Fibroblast of lung (primary cell): Measurements from ENCODE around the gene FAM24B. TPM values are rescaled to one million over a fixed set of nuclear protein-coding genes. Genes with fewer than 3 reads are reported as not detected.

Experiments
- DNase-seq, 2 donors: peaks; one replicate each; pipeline versions ENCODE4 v3.0.0 to v3.0.0-alpha.2; 2010; ENCODE audit warnings: low read depth in 2 of 2
- H2AFZ ChIP-seq: 2 replicates; pipeline ENCODE4 v1.5.1; 2012; ENCODE audit warnings: low read length, control low read depth, inconsistent platforms
- H3K27ac ChIP-seq: 2 replicates; pipeline ENCODE4 v1.5.1; 2011; ENCODE audit warnings: low read length, control low read depth; ENCODE audit not compliant: insufficient read depth
- H3K27me3 ChIP-seq: 2 replicates; pipeline ENCODE4 v1.5.1; 2011; ENCODE audit warnings: mild to moderate bottlenecking, low read length; ENCODE audit not compliant: control insufficient read depth, insufficient read depth
- H3K36me3 ChIP-seq: 2 replicates; pipeline ENCODE4 v1.5.1; 2011; ENCODE audit warnings: low read length; ENCODE audit not compliant: control insufficient read depth, insufficient read depth
- H3K4me1 ChIP-seq: 2 replicates; pipeline ENCODE4 v1.5.1; 2011; ENCODE audit warnings: low read length; ENCODE audit not compliant: control insufficient read depth, insufficient read depth; ENCODE audit errors: extremely low read depth
- H3K4me2 ChIP-seq: 2 replicates; pipeline ENCODE4 v1.5.1; 2011; ENCODE audit warnings: low read length, control low read depth; ENCODE audit not compliant: insufficient read depth; ENCODE audit errors: extremely low read depth
- H3K4me3 ChIP-seq, 4 experiments: fragments of 200-600 bp in 1 of 4; sonication (generic) in 1 of 4; replicated peaks in 1 of 4; 2 replicates each; pipeline ENCODE4 v1.5.1; 2011 to 2016; ENCODE audit warnings: low read length in 4 of 4, low read depth in 3 of 4, mild to moderate bottlenecking in 3 of 4, control low read depth in 2 of 4, inconsistent platforms in 1 of 4, mixed read lengths in 1 of 4; ENCODE audit not compliant: insufficient read depth in 1 of 4; ENCODE audit errors: control extremely low read depth in 1 of 4
- H3K79me2 ChIP-seq: 2 replicates; pipeline ENCODE4 v1.5.1; 2012; ENCODE audit warnings: mild to moderate bottlenecking, low read length, inconsistent platforms; ENCODE audit not compliant: control insufficient read depth, insufficient read depth
- H3K9ac ChIP-seq: 2 replicates; pipeline ENCODE4 v1.5.1; 2011; ENCODE audit warnings: mild to moderate bottlenecking, low read length, control low read depth; ENCODE audit not compliant: insufficient read depth
- H3K9me3 ChIP-seq: 2 replicates; pipeline ENCODE4 v1.5.1; 2012; ENCODE audit warnings: low read depth, low read length; ENCODE audit not compliant: control insufficient read depth, insufficient read depth
- H4K20me1 ChIP-seq: 2 replicates; pipeline ENCODE4 v1.5.1; 2011; ENCODE audit warnings: low read length; ENCODE audit not compliant: control insufficient read depth, insufficient read depth; ENCODE audit errors: extremely low read depth
- EZH2 ChIP-seq: IDR thresholded peaks from 2 replicates; pipeline ENCODE4 v1.5.1; 2012; ENCODE audit warnings: low read length, control low read depth, mild to moderate bottlenecking; ENCODE audit errors: missing control alignments
- polyA plus RNA-seq, 2 donors: library from polyadenylated mRNA; depleted of rRNA in 1 of 2; stranded (reverse) in 1 of 2; unstranded in 1 of 2; fragments of >200 nt; gene quantifications; 2 replicates each; pipeline ENCODE4 v1.2.1, GENCODE V29; 2011 to 2012; ENCODE audit warnings: missing spikeins in 1 of 2
- total RNA-seq: library from RNA; depleted of rRNA; stranded (reverse); fragments of >200 nt; gene quantifications from 2 replicates; pipeline ENCODE4 v1.2.1, GENCODE V29; 2014
- TF ChIP-seq, protein P1 (sequence below), 2 donors: IDR thresholded peaks in 1 of 2; conservative IDR thresholded peaks in 1 of 2; 1 replicate in 1 of 2; 2 replicates in 1 of 2; pipeline ENCODE4 v1.5.1; 2011 to 2012; ENCODE audit warnings: low read length in 2 of 2, control low read depth in 1 of 2, inconsistent platforms in 1 of 2, low read depth in 1 of 2, mild to moderate bottlenecking in 1 of 2

The FAM24B gene
- total and polyA plus RNA-seq, 2 donors (not counting 1 experiment from before 2014, with no cell fraction given), result 3.9 to 6.8 TPM

DNA sequence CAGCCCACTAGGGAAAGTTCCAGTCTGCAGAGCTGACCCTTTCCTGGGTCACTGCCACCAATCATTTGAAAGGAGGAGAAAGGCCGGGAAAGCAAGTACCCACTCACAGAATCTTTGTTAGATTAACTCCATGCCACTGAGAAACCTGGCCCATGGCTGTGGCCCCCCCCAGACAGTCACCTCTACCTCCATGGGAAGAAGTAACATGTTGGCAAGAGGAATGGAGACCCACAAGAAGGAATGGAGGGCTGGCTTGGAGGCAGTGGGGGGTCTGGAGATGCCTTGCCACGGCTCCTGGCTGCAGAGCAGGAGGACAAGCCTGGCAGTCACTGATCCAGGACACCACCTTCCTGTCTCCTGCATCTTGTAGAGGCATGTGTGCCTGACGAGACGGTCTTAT, 66.6 kb downstream of the FAM24B start:
- no peaks in the 10 kb centered on the region for H3K27me3 ChIP-seq
- H3K36me3 ChIP-seq, result no peaks in the 10 kb centered on the region
- H3K4me1 ChIP-seq, result no peaks in the 10 kb centered on the region
- H4K20me1 ChIP-seq, result no peaks in the 10 kb centered on the region
- H3K4me2 ChIP-seq, result no peak overlapping the region
- no peak overlapping the region for H3K4me3 ChIP-seq
- no peaks in the 10 kb centered on the region for H3K9me3 ChIP-seq
- no peaks in the 10 kb centered on the region for H3K79me2 ChIP-seq
- no peak for TF ChIP-seq EZH2
- TF ChIP-seq, protein P1, sequence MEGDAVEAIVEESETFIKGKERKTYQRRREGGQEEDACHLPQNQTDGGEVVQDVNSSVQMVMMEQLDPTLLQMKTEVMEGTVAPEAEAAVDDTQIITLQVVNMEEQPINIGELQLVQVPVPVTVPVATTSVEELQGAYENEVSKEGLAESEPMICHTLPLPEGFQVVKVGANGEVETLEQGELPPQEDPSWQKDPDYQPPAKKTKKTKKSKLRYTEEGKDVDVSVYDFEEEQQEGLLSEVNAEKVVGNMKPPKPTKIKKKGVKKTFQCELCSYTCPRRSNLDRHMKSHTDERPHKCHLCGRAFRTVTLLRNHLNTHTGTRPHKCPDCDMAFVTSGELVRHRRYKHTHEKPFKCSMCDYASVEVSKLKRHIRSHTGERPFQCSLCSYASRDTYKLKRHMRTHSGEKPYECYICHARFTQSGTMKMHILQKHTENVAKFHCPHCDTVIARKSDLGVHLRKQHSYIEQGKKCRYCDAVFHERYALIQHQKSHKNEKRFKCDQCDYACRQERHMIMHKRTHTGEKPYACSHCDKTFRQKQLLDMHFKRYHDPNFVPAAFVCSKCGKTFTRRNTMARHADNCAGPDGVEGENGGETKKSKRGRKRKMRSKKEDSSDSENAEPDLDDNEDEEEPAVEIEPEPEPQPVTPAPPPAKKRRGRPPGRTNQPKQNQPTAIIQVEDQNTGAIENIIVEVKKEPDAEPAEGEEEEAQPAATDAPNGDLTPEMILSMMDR (conservative IDR thresholded peaks at IDR 0.05 in 1 of 2, IDR thresholded peaks at IDR 0.05 in 1 of 2; ENCODE audit: low read depth in 1 of 2, low read length in 2 of 2), result no peak
- no peak overlapping the region for H2AFZ ChIP-seq
- H3K27ac ChIP-seq, result no peak overlapping the region
- no peak for DNase-seq
- no peak overlapping the region for H3K9ac ChIP-seq

DNA sequence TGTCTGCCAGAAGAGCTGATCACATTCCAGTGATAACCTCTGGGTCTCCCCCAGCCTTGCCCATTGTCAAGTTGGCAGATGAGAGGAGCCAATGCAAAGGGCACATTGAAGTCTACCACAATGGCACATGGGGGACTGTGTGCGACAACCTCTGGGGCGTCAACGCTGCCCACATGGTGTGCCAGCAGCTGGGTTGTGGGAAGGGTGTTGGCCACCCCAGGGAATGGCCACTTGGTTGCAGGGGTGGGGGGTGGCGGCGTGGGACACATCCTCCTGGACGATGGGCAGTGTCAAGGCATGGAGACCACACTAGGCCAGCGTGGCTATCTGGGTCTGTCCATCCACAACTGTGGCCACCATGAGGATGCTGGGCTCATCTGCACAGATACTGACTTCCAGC, 77.1 kb downstream of the FAM24B start:
- Histone ChIP-seq H3K4me1 (no peaks in the 10 kb centered on the region), H3K4me2 (no peak overlapping the region), H3K79me2 (no peaks in the 10 kb centered on the region), H3K27ac (no peak overlapping the region), H2AFZ (no peak overlapping the region), H3K36me3 (no peaks in the 10 kb centered on the region), H3K4me3 (no peak overlapping the region), H3K27me3 (no peaks in the 10 kb centered on the region), H3K9ac (no peak overlapping the region), H3K9me3 (no peaks in the 10 kb centered on the region), H4K20me1 (no peaks in the 10 kb centered on the region)
- TF ChIP-seq, protein P1 (conservative IDR thresholded peaks at IDR 0.05 in 1 of 2, IDR thresholded peaks at IDR 0.05 in 1 of 2; ENCODE audit: low read depth in 1 of 2, low read length in 2 of 2), result no peak
- no peak for TF ChIP-seq EZH2
- no peak for DNase-seq

Other genes with a start within 250 kb of the FAM24B start
- gene C10orf120, start 179.7 kb downstream of the FAM24B start, total RNA-seq, result not detected in 2 replicates
- gene C10orf120, start 179.7 kb downstream of the FAM24B start, polyA plus RNA-seq, result not detected in 2 replicates
- gene CUZD1, start 33.7 kb downstream of the FAM24B start, total RNA-seq, result 0.50 and 0.51 TPM in 2 replicates
- 0.52 and 0.53 TPM in 2 replicates for gene CUZD1, start 33.7 kb downstream of the FAM24B start, polyA plus RNA-seq
- gene FAM24A, start 31.0 kb upstream of the FAM24B start, total RNA-seq, result not detected in 2 replicates
- gene FAM24A, start 31.0 kb upstream of the FAM24B start, polyA plus RNA-seq, result not detected in 2 replicates
- gene C10orf88, start 74.6 kb upstream of the FAM24B start, total RNA-seq, result 13.1 and 25.1 TPM in 2 replicates
- gene C10orf88, start 74.6 kb upstream of the FAM24B start, polyA plus RNA-seq, result 7.1 and 9.2 TPM in 2 replicates
- 5.9 and 6.4 TPM in 2 replicates for gene PSTK, start 100.8 kb upstream of the FAM24B start, total RNA-seq
- gene PSTK, start 100.8 kb upstream of the FAM24B start, polyA plus RNA-seq, result 5.1 and 5.3 TPM in 2 replicates
- 2.6 and 3.1 TPM in 2 replicates for gene IKZF5, start 129.2 kb upstream of the FAM24B start, total RNA-seq
- 8.9 and 12.5 TPM in 2 replicates for gene IKZF5, start 129.2 kb upstream of the FAM24B start, polyA plus RNA-seq
- 4.9 and 5.6 TPM in 2 replicates for gene ACADSB, start 129.4 kb upstream of the FAM24B start, total RNA-seq
- 11.1 and 11.3 TPM in 2 replicates for gene ACADSB, start 129.4 kb upstream of the FAM24B start, polyA plus RNA-seq